ENCODE results near the gene MYO1H.
"Not testable (repeated sequence)": the region's sequence is repeated elsewhere in the genome, so short reads cannot be mapped to it uniquely, and the experiment has no call there.

MYO1H gene

GRCh38 chr12:109449845-109450532 is 102.3 kb downstream of the MYO1H start:
- DNase-seq = no peak

GRCh38 chr12:109450980-109451379 is 103.3 kb downstream of the MYO1H start:
- no peak for DNase-seq

GRCh38 chr12:109451400-109451799 is 103.7 kb downstream of the MYO1H start:
- no peak for DNase-seq

GRCh38 chr12:109452489-109452888 is 104.8 kb downstream of the MYO1H start:
- no peak for DNase-seq

- DNase-seq = no peak
These were observed 108.0 kb downstream of the MYO1H start for GRCh38 chr12:109455706-109456105.

- no peak for DNase-seq
These were observed 110.4 kb downstream of the MYO1H start for GRCh38 chr12:109458086-109458485.

- DNase-seq = no peak
These were observed 111.1 kb downstream of the MYO1H start for GRCh38 chr12:109458771-109459208.

- no peak for DNase-seq
These were observed 111.5 kb downstream of the MYO1H start for GRCh38 chr12:109459247-109459646.

- DNase-seq = peak; percentile 27
These were observed 112.8 kb downstream of the MYO1H start for GRCh38 chr12:109460538-109460937.

- DNase-seq = peak; percentile 62
These were observed 113.5 kb downstream of the MYO1H start for GRCh38 chr12:109461049-109461845.

- peak; percentile 85 for DNase-seq
These were observed 114.4 kb downstream of the MYO1H start for GRCh38 chr12:109461846-109462756.

- DNase-seq = peak; percentile 91
These were observed 115.4 kb downstream of the MYO1H start for GRCh38 chr12:109462868-109463692.

- DNase-seq = no peak
These were observed 116.1 kb downstream of the MYO1H start for GRCh38 chr12:109463756-109464155.

- DNase-seq = no peak
These were observed 117.1 kb downstream of the MYO1H start for GRCh38 chr12:109464642-109465351.

- DNase-seq = no peak
These were observed 118.6 kb downstream of the MYO1H start for GRCh38 chr12:109466305-109466704.

GRCh38 chr12:109466821-109467220 is 119.1 kb downstream of the MYO1H start:
- DNase-seq = no peak

GRCh38 chr12:109467978-109468676 is 120.4 kb downstream of the MYO1H start:
- DNase-seq = no peak

- DNase-seq = no peak
These were observed 121.8 kb downstream of the MYO1H start for GRCh38 chr12:109469517-109469916.

- DNase-seq = no peak
These were observed 125.3 kb downstream of the MYO1H start for GRCh38 chr12:109473006-109473405.

- DNase-seq = not testable (repeated sequence)
These were observed 126.0 kb downstream of the MYO1H start for GRCh38 chr12:109473526-109474270.

Data from femur (tissue), 1 donor.